MM.1S (cell line): ENCODE measurements around the gene CAPN5.

ENCODE experiments used
- EZH2 ChIP-seq: fragments of 300-600 bp; sonication (generic); optimal IDR thresholded peaks from 2 replicates; pipeline ENCODE3; 2017; ENCODE audit warnings: low read depth, mild to moderate bottlenecking, antibody characterized with exemption, low read length, mixed read lengths
- EZH2phosphoT487 ChIP-seq: fragments of 300-600 bp; sonication (generic); IDR thresholded peaks from 2 replicates; pipeline ENCODE4 v1.6.1; 2018; ENCODE audit warnings: antibody characterized with exemption, low read length
- TF ChIP-seq, protein P1 (sequence below): fragments of 300-600 bp; sonication (generic); IDR thresholded peaks from 2 replicates; pipeline ENCODE4 v1.5.1; 2016; ENCODE audit warnings: antibody characterized with exemption, low read length, mixed read lengths

DNA sequence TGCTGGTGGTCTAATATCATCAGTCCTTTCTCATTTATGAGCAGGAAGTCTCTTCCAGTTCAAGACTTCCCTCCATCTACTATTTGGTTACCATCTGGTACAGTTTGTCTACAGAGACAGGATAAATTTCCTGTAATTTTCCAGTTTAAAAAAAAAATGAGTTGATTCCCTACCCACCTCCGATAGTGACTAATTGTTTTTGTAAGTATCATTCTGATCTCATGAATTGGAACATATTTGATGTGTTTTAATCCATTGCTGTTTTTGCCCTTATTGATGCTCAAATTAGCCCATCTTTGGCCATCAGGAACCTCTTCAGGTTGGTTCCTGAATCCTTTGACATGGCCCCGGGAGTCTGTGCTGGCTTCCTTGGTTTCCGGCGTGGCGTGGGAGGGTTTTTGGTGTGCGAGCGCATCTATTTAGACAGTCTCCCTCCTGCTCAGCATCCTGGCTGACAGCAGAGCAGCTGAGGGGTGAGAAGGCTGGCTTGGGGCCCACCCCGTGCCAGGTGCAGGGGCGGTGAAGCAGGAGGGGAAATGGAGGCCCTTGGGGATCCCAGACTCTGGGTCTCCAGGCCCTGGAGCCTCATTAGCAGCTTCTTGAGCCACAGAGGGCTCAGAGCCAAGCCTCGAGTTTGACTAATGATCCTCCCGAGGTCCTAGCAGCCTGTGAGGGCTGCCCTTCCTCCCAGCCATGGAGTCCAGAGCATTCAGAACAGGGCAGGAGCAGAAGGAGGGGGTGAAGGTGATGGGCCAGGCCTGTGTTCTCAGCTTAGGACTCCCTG is 42.7 kb downstream of the CAPN5 start:
- TF ChIP-seq, protein P1, sequence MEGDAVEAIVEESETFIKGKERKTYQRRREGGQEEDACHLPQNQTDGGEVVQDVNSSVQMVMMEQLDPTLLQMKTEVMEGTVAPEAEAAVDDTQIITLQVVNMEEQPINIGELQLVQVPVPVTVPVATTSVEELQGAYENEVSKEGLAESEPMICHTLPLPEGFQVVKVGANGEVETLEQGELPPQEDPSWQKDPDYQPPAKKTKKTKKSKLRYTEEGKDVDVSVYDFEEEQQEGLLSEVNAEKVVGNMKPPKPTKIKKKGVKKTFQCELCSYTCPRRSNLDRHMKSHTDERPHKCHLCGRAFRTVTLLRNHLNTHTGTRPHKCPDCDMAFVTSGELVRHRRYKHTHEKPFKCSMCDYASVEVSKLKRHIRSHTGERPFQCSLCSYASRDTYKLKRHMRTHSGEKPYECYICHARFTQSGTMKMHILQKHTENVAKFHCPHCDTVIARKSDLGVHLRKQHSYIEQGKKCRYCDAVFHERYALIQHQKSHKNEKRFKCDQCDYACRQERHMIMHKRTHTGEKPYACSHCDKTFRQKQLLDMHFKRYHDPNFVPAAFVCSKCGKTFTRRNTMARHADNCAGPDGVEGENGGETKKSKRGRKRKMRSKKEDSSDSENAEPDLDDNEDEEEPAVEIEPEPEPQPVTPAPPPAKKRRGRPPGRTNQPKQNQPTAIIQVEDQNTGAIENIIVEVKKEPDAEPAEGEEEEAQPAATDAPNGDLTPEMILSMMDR = no peak
- no peak for TF ChIP-seq EZH2phosphoT487
- no peak for TF ChIP-seq EZH2
